Testis (tissue), 2 donors: ENCODE measurements around the gene C16orf90.

Experiments
- CTCF ChIP-seq, 3 experiments: fragments of 450-650 bp in 2 of 3; fragments of 200-600 bp in 1 of 3; sonication (generic) in 1 of 3; IDR thresholded peaks; one replicate each; pipeline ENCODE4 v1.5.1; 2016 to 2019; ENCODE audit warnings: antibody characterized with exemption in 3 of 3, mild to moderate bottlenecking in 2 of 3, moderate library complexity in 1 of 3
- POLR2A ChIP-seq: fragments of 450-650 bp; IDR thresholded peaks from one replicate; pipeline ENCODE4 v1.6.1; 2017; ENCODE audit warnings: antibody characterized with exemption, mild to moderate bottlenecking, moderate library complexity

GRCh38 chr16:3501783-3502400, 6.6 kb upstream of the C16orf90 start:
- no peak for TF ChIP-seq POLR2A
- TF ChIP-seq CTCF (IDR thresholded peaks at IDR 0.05) = no peak
